ENCODE measurements around the gene LRCOL1.

- TF ChIP-seq, protein P1, sequence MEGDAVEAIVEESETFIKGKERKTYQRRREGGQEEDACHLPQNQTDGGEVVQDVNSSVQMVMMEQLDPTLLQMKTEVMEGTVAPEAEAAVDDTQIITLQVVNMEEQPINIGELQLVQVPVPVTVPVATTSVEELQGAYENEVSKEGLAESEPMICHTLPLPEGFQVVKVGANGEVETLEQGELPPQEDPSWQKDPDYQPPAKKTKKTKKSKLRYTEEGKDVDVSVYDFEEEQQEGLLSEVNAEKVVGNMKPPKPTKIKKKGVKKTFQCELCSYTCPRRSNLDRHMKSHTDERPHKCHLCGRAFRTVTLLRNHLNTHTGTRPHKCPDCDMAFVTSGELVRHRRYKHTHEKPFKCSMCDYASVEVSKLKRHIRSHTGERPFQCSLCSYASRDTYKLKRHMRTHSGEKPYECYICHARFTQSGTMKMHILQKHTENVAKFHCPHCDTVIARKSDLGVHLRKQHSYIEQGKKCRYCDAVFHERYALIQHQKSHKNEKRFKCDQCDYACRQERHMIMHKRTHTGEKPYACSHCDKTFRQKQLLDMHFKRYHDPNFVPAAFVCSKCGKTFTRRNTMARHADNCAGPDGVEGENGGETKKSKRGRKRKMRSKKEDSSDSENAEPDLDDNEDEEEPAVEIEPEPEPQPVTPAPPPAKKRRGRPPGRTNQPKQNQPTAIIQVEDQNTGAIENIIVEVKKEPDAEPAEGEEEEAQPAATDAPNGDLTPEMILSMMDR (IDR thresholded peaks at IDR 0.05): no peak
- TF ChIP-seq POLR2AphosphoS5 (IDR thresholded peaks at IDR 0.05): no peak
Measured at GRCh38 chr12:132580701-132581292, 29.6 kb downstream of the LRCOL1 start.
